Choroid plexus epithelial cell (primary cell): ENCODE data around the gene HRAS.
A peak's percentile ranks its signal among the peaks of the same experiment; 100 is the strongest.

Experiments used
- DNase-seq: peaks from one replicate; pipeline ENCODE4 v3.0.0-alpha.2; 2010; ENCODE audit warnings: low read depth
- H3K4me3 ChIP-seq: 2 replicates; pipeline ENCODE4 v1.5.1; 2011; ENCODE audit warnings: low read depth, mild to moderate bottlenecking, control low read depth, low read length, moderate library complexity
- TF ChIP-seq, protein P1 (sequence below): conservative IDR thresholded peaks from 2 replicates; pipeline ENCODE4 v1.5.1; 2011; ENCODE audit warnings: low read depth, mild to moderate bottlenecking, control low read depth, inconsistent platforms, low read length, moderate library complexity

The HRAS gene

DNA sequence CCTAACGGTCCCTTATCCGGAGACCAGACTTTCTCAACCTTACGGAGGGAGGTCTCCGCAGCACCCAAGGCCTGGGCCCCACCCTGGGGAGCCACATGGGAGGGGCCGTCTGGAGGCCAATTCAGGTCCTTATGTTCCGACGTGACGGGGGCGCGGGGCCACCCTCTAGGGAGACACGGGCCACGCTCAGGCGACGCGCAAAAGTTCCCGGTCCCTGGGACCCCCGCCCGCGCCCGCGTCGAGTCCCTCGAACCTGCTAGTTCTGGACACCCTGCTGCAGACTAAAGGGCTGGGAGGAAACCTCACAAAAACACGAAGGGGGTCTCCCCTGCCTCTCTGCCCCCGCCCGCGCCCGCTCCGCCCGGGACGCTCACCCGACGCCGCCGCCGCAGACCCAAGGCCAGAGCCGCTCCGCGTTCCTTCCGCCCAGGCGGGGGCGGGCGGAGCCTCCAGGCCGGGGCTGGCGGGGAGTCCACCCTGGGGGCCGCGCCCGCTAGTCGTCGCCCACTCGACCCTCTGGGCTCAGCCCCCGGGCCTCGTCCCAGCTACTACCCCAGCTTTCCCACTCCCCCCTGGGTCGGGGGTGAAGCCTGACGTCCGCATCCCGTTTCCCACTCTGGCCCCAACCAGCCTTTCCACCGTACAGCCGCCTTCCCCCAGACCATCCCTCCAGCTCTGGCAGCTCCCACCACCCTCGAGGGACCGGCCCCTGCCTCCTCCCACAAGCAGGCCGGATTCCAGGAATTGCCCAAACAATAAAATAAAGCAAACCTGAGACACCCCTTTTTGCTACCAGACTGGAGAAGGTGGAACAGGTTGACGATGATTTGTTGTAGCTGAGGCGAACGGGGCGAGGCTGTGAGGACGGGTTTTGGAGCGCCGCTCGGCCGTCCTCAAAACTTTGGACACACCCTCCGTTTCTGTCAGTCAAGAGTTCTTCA is 31.1 kb downstream of the HRAS start:
- TF ChIP-seq, protein P1, sequence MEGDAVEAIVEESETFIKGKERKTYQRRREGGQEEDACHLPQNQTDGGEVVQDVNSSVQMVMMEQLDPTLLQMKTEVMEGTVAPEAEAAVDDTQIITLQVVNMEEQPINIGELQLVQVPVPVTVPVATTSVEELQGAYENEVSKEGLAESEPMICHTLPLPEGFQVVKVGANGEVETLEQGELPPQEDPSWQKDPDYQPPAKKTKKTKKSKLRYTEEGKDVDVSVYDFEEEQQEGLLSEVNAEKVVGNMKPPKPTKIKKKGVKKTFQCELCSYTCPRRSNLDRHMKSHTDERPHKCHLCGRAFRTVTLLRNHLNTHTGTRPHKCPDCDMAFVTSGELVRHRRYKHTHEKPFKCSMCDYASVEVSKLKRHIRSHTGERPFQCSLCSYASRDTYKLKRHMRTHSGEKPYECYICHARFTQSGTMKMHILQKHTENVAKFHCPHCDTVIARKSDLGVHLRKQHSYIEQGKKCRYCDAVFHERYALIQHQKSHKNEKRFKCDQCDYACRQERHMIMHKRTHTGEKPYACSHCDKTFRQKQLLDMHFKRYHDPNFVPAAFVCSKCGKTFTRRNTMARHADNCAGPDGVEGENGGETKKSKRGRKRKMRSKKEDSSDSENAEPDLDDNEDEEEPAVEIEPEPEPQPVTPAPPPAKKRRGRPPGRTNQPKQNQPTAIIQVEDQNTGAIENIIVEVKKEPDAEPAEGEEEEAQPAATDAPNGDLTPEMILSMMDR = no peak
- peak; percentile 60 for DNase-seq
- peak overlapping the region; percentile 70 for H3K4me3 ChIP-seq

DNA sequence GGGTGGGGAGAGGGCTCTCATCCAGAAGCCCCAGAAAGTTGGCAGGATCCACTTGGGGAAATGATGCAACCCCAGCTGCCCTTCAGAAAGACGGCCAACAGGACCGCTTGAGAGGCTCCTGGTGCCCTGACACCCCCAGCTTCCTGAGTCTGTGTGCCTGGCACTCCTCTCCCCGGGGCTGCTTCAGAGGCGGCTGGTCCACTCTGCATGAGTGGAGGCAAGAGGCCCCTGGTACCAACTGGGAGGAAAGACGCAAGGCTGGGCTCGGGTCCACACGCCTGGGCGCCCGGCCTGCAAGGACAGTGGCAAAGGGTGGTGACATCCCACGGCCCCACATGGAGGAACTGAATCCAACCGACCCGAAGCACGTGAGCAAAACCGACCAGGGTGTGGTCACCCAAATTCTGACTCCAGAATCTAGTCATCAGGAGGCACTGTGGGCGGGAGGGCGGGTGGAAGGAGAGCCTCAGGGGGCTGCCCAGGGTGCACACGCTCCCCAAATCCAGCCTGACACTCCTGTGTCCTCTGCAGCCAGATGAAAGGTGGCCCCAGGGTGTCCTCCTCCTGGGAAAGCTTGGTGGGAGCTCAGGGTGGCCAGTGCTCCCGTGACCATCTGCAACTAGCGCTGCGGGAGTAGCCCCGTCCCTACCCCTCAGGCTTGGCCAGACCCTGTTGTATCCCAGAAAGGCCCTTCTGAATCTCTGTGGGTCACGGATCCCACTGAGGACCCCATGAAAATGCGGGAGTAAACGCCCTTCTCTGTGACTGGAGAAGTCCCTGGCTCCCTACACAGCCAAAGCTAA is 32.0 kb downstream of the HRAS start:
- TF ChIP-seq, protein P1 = no peak
- peak; percentile 58 for DNase-seq

DNA sequence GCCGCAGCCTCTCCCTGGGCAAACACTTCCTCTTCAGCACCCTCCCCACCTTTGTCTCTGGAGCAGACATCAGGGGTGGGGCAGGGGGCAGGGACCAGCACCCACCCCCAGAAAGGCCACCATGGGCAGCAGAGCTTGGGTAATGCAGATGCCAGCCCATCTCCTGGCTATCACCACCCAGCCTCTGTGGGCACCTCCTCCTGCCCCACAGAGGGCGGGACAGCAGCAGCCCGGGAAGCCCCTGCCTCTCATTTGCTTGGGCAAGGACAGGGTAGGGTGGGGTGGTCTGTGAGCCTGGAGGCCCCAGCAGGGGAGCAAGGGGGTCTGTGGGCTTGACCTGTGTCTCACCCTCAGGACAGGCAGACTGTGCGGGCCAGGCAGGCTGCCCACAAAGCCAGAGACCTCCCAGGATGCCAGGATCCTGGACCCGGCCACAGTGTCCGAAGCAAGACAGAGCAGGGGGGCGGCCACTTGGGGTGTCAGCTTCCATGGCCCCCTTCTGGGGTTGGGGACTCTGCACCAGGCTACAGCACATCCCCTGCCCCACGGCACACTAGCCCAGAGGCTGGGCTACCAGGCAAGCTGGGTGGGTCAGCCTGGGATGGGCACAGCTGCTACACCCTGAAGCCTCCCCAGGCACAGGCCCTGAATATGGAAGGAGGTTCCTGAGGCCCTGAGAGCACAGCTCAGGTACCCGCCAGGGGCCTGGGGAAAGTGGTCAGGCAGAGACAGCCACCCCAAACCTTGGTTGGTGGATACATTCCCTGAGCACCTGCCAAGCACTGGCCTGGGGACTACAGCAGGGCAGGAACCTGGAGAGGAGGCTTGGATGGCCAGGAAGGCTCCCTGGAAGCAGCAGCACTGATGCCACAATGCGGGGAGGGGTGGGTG is 32.8 kb downstream of the HRAS start:
- H3K4me3 ChIP-seq = no peak overlapping the region
- TF ChIP-seq, protein P1 = no peak

More for the DNA sequence above, 32.0 kb downstream of the HRAS start:
- H3K4me3 ChIP-seq = peak overlapping the region; percentile 70

DNA sequence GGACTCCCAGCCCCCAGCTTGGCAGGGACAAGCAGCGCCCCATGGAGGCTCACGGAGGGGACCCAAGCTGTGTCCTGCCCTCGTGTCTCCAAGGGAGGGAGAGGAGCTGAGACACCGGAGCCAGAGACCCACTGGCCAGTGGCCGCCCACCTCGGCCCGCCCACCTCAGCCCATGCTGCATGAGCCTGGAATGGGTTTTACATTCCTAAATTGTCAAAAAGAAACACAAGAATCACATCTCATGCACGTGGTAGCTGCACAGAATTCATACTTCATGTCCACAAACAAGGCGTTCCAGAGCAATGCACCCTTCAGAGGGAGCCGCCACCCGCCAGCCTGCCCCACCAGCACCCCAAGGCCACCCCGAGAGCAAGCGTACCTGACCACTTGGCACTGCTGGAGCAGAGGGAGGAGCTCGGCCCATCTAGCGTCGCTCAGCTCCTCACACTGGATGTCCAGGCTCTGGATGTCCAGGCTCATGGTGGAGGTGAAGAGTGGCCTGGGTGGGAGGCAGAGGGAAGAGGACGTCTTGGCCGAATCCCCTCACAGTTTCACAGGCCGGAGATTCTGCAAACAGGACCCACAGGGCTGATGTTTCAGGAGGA is 33.6 kb downstream of the HRAS start:
- TF ChIP-seq, protein P1 = no peak
- no peak overlapping the region for H3K4me3 ChIP-seq
- DNase-seq = no peak

More for the DNA sequence above, 32.8 kb downstream of the HRAS start:
- no peak for DNase-seq

DNA sequence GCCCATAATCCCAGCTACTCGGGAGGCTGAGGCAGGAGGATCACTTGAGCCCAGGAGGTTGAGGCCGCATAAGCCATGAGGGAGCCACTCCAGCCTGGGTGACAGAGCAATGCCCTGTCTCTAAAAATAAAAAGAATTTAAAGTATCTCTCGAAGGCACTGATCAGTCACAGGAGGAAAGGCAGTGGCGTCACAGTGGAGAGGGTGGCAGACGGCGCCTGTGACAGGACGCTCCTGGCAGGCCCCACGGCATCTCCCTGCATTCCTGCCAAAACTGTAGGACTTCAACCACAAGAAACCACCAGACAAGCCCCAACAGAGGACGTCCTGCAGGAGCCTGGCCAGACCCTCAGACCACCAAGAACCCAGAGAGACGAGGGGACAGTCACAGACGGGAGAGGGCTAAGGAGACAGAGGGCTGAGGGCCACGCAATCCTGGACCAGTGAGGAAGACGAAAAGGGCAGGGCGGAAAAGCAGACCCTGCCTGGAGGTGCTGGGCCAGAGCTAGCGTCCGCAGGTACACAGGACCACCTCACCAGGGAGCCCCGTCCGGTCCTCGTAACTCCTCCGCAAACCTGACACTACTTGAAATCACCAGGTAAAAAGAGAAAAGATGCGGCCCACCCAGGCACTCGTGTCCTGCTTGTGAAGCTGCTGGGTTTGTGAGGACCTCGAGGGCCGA is 34.2 kb downstream of the HRAS start:
- no peak for DNase-seq
- H3K4me3 ChIP-seq = no peak overlapping the region
- TF ChIP-seq, protein P1 = no peak
